Small intestine (tissue), 7 donors: ENCODE measurements around the gene METRN. TPM values are rescaled to one million over a fixed set of nuclear protein-coding genes. Genes with fewer than 3 reads are reported as not detected.

Experiments
- DNase-seq, 2 donors: peaks; one replicate each; pipeline versions ENCODE4 v3.0.0 to v3.0.0-alpha.2; 2013
- FAIRE-seq: peaks from 2 replicates; lab custom pipeline; 2012; peaks lifted over from hg19 to GRCh38; lab: Jason Lieb, UNC
- H3K27ac ChIP-seq, 3 donors: one replicate each; pipeline ENCODE4 v1.5.1; 2013; ENCODE audit warnings: low read length in 2 of 3, mild to moderate bottlenecking in 2 of 3, control low read depth in 1 of 3, inconsistent platforms in 1 of 3, low read depth in 1 of 3, moderate library complexity in 1 of 3
- H3K27me3 ChIP-seq, 3 donors: one replicate each; pipeline ENCODE4 v1.6.1; 2013; ENCODE audit warnings: low read length in 3 of 3, inconsistent platforms in 1 of 3; ENCODE audit not compliant: control insufficient read depth in 3 of 3, insufficient read depth in 3 of 3
- H3K36me3 ChIP-seq, 3 donors: one replicate each; pipeline ENCODE4 v1.6.1; 2013; ENCODE audit warnings: low read length in 3 of 3, inconsistent platforms in 1 of 3, low read depth in 1 of 3, mild to moderate bottlenecking in 1 of 3, moderate library complexity in 1 of 3; ENCODE audit not compliant: control insufficient read depth in 3 of 3, insufficient read depth in 2 of 3
- H3K4me1 ChIP-seq, 3 donors: one replicate each; pipeline ENCODE4 v1.6.1; 2013; ENCODE audit warnings: low read length in 2 of 3, inconsistent platforms in 1 of 3, low read depth in 1 of 3, mild to moderate bottlenecking in 1 of 3, moderate library complexity in 1 of 3; ENCODE audit not compliant: control insufficient read depth in 3 of 3, insufficient read depth in 2 of 3
- H3K4me3 ChIP-seq, 3 donors: one replicate each; pipeline ENCODE4 v1.5.1; 2013; ENCODE audit warnings: low read length in 3 of 3, control low read depth in 1 of 3, inconsistent platforms in 1 of 3, low read depth in 1 of 3, mild to moderate bottlenecking in 1 of 3, moderate library complexity in 1 of 3
- H3K9me3 ChIP-seq, 2 donors: one replicate each; pipeline ENCODE4 v1.6.1; 2013; ENCODE audit warnings: low read depth in 1 of 2, low read length in 1 of 2; ENCODE audit not compliant: control insufficient read depth in 2 of 2, insufficient read depth in 1 of 2
- WGBS, 3 donors: extraction: QIAGEN DNeasy Blood & Tissue Kit; methylation state at CpG; one replicate each; pipeline ENCODE4 v1.1.7; 2013; 5-methylcytosine and 5-hydroxymethylcytosine counted together
- polyA plus RNA-seq, 4 donors: library from polyadenylated mRNA; stranded (reverse) in 3 of 4; unstranded in 1 of 4; fragments of 200-250 nt in 3 of 4; fragments of 120-200 nt in 1 of 4; gene quantifications; one replicate each; pipeline versions ENCODE4 v1.2.1 to v1.2.3, GENCODE V29; 2013
- donor health status: healthy with polysubstance abuse.
- donor health status: control.
- donor health status: control.
- donor health status: Bipolar disorder and iron deficiency.
- donor health status: healthy.

The METRN gene
- polyA plus RNA-seq, 4 donors = 4.9 to 14.1 (median 9.3) TPM

DNA sequence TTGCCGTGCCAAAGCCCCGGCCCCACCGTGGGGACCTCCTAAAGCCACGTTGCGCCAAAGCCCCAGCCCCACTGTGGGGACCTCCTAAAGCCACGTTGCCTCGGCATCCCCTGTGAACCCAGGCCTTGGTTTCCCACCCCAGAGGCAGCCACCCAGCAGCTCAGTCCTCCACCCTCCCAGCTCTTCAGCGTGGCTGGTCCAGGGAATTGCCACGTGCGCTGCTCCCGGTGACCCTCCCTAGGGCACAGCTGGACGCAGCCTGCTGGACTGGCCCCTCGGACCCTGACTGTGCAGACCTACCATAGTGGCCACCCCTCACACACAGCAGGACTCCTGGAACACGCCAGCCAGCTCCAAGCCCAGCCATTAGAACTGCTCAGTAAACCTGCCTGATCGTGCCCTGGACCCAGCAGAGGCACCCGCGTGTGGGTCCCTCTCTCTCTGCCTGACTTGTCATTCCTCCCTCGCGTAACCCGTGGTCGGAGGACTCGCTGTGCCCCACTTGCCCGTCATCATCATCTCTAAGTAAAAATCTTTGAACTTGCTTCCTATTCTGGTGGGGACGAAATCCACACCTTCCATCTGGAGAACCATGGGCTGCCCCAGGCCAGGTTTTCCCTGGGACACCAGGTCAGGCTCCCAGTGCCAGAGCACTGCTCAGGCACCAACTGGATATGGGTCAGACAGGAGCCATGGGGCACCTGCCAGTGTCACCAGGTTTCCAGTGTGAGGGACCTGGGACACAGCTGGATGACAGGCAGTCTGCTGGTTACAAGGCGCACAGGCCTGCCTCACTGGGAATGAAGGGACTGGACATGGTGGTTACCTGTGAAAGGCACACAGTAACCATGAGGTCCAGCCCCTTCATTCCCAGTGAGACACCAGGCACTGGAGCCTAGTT is 20.3 kb downstream of the METRN start:
- Histone ChIP-seq H3K27me3 (no peaks in the 10 kb centered on the region), H3K9me3 (no peaks in the 10 kb centered on the region), H3K27ac (no peak overlapping the region), H3K4me1 (peaks cover 0 to 7% (median 3%) of the 10 kb centered on the region in 3 donors), H3K36me3 (peaks cover 2 to 91% (median 12%) of the 10 kb centered on the region in 3 donors), H3K4me3 (no peak overlapping the region)
- no peak for FAIRE-seq
- DNase-seq = no peak
- WGBS, 3 donors = 93 to 94% (median 94%) methylated on average over 25 of the region's 25 CpGs

DNA sequence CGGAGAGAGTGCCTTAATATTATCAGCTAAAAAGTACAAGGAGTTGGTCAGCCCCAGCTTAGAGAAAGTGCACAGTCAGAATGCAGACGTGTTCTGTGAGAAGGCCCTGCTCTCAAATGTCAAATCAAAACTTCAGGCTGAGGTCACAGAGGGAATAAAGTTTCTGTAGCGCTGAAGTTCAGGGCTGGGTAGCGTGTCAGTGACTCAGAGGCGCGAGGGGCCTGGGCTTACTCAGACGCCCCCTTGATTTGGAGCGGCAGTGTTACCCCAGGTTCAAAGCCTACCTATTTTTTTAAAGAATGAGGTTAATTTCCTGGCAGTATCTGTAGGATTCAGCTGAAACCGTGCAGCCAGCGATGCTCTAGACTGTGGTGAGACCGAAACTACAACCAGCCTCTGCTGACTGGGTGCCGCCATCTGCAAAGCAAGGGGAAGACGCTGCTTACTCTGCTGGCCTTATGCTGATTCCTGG is 21.1 kb downstream of the METRN start:
- 76 to 91% (median 80%) methylated on average over 13 of the region's 13 CpGs for WGBS, 3 donors
- DNase-seq (no peak), FAIRE-seq (no peak)
- Histone ChIP-seq H3K9me3 (no peaks in the 10 kb centered on the region), H3K36me3 (peaks cover 2 to 83% (median 12%) of the 10 kb centered on the region in 3 donors), H3K4me3 (no peak overlapping the region), H3K4me1 (peaks cover 0 to 7% (median 3%) of the 10 kb centered on the region in 3 donors), H3K27ac (no peak overlapping the region), H3K27me3 (no peaks in the 10 kb centered on the region)

DNA sequence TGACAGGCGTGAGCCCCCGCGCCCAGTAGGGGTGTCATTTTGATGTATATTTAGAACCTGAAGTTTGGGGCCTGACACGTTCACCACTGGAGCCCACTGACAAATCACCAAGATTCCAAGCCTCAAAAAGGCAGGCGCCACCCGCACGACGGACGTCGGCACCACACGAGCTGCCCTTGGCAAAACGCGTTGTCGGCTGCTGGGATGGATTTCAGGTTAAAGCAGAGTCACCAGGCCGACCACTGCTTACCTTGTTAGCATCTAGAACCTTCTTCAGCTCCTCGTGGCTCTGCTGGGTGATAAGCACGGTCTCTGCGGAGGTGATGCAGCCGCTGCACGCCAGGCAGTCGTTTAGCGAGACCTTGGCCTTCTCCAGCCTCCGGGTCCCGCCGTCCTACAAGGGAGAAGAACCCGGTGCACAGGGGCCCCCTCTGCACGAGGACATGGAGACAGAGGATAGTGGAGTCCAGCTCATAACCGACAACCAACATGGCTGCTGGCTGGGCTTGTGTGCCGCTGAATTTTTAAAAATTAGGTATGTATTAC is 22.1 kb downstream of the METRN start:
- Histone ChIP-seq H3K4me1 (peaks cover 0 to 10% (median 3%) of the 10 kb centered on the region in 3 donors), H3K27me3 (no peaks in the 10 kb centered on the region), H3K9me3 (no peaks in the 10 kb centered on the region), H3K36me3 (peaks cover 2 to 73% (median 12%) of the 10 kb centered on the region in 3 donors), H3K4me3 (no peak overlapping the region), H3K27ac (no peak overlapping the region)
- DNase-seq (no peak), FAIRE-seq (no peak)
- WGBS, 3 donors = 95 to 96% (median 96%) methylated on average over 29 of the region's 29 CpGs

DNA sequence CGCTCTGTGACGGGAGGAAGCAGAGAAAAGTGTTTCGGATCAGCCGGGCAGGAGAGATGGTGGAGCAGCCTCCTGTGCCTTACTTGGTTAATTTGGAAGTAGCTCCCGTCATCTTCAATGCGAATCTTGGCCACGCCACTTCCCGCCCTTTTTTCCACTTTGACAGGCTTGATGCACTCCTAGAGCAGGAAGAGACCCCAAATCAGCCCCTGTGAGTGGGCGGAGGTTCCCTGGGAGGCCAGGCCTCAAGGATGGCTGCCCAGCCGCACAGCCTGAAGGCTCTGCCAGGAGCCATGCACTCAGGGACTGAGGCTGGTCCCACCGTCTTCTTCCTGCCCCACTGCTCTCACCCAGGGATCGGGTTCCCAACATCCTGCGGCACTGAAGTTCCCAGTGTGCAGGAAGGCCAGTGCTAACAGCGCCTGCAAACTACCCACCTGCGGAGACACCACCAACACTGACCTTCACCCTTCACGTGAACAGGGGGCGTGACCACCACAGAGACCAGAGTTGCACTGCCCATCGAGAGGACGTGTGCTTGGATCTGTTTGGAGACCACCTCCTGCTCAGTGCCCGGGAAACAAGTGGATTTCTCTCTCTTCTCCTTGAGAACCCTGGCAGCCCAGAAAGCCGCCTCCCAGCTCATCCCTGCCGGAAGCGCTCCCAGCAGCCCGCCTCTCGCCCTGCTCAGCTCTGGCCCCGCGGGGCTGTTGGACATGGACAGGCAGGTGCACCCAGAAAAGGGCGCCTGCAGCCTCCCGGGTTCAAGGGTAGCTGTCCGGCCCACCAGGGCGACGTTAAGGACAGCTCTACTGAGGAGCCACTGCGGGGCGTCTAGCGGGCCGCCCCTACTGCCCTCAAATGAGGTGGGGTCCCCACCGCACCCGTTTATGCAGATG is 24.9 kb downstream of the METRN start:
- Histone ChIP-seq H3K4me1 (peaks cover 0 to 10% (median 3%) of the 10 kb centered on the region in 3 donors), H3K36me3 (peaks cover 0 to 45% (median 3%) of the 10 kb centered on the region in 3 donors), H3K9me3 (no peaks in the 10 kb centered on the region), H3K27me3 (no peaks in the 10 kb centered on the region), H3K27ac (peak overlapping the region in 2 of 3 donors; percentile 72 to 79), H3K4me3 (peak overlapping the region; percentile 70 to 96 (median 96))
- FAIRE-seq (no peak), DNase-seq (peak in 1 of 2 donors; percentile 60)
- 33 to 43% (median 40%) methylated on average over 36 to 38 of the region's 38 CpGs for WGBS, 3 donors

- no peak for DNase-seq
Observed at GRCh38 chr16:740459-740763, 25.5 kb downstream of the METRN start.

GRCh38 chr16:740764-741505 is 26.0 kb downstream of the METRN start, which contains the start of gene CIAO3:
TSS of gene CIAO3 (minus strand) at chr16:740997. CDS start at chr16:740985, 12 bp downstream.
- peaks cover 0 to 10% (median 3%) of the 10 kb centered on the region in 3 donors for H3K4me1 ChIP-seq
- peaks cover 0 to 34% (median 3%) of the 10 kb centered on the region in 3 donors for H3K36me3 ChIP-seq
- 0 to 1% (median 0%) methylated on average over 67 to 79 of the region's 79 CpGs for WGBS, 3 donors
- no peaks in the 10 kb centered on the region for H3K27me3 ChIP-seq
- H3K9me3 ChIP-seq = no peaks in the 10 kb centered on the region
- peak within 1 kb of the TSS; percentile 70 to 96 (median 96) for H3K4me3 ChIP-seq
- peak within 1 kb of the TSS; percentile 15 to 79 (median 72) for H3K27ac ChIP-seq
- DNase-seq = peak; percentile 89 to 96
- FAIRE-seq = no peak

More at GRCh38 chr16:740459-740763, 25.5 kb downstream of the METRN start:
- Histone ChIP-seq H3K27me3 (no peaks in the 10 kb centered on the region), H3K4me3 (peak overlapping the region; percentile 70 to 96 (median 96)), H3K4me1 (peaks cover 0 to 10% (median 3%) of the 10 kb centered on the region in 3 donors), H3K36me3 (peaks cover 0 to 39% (median 3%) of the 10 kb centered on the region in 3 donors), H3K9me3 (no peaks in the 10 kb centered on the region), H3K27ac (peak overlapping the region; percentile 1 to 79 (median 72))
- FAIRE-seq = no peak
- 0 to 2% (median 0%) methylated on average over 12 to 22 of the region's 22 CpGs for WGBS, 3 donors

GRCh38 chr16:741986-742629 is 27.2 kb downstream of the METRN start:
- Histone ChIP-seq H3K4me1 (peaks cover 0 to 10% (median 3%) of the 10 kb centered on the region in 3 donors), H3K36me3 (peaks cover 0 to 22% (median 2%) of the 10 kb centered on the region in 3 donors), H3K27ac (no peak overlapping the region), H3K4me3 (no peak overlapping the region), H3K9me3 (no peaks in the 10 kb centered on the region), H3K27me3 (no peaks in the 10 kb centered on the region)
- no peak for DNase-seq
- 83 to 91% (median 83%) methylated on average over 15 of the region's 15 CpGs for WGBS, 3 donors
- no peak for FAIRE-seq
